GM12875 (cell line): Measurements from ENCODE around the gene KRTAP5-10.

Source experiments
- H3K4me3 ChIP-seq: one replicate; pipeline ENCODE4 v1.5.1; 2011; ENCODE audit warnings: low read depth, low read length, control low read depth
- TF ChIP-seq, protein P1 (sequence below): IDR thresholded peaks from 2 replicates; pipeline ENCODE4 v1.5.1; 2011; ENCODE audit warnings: low read depth, mild to moderate bottlenecking, control low read depth, inconsistent platforms, low read length, moderate library complexity, borderline replicate concordance; ENCODE audit not compliant: insufficient read depth

KRTAP5-10 gene

GRCh38 chr11:71544525-71545214 lies 20.7 kb upstream of the KRTAP5-10 start:
- no peak overlapping the region for H3K4me3 ChIP-seq
- TF ChIP-seq, protein P1, sequence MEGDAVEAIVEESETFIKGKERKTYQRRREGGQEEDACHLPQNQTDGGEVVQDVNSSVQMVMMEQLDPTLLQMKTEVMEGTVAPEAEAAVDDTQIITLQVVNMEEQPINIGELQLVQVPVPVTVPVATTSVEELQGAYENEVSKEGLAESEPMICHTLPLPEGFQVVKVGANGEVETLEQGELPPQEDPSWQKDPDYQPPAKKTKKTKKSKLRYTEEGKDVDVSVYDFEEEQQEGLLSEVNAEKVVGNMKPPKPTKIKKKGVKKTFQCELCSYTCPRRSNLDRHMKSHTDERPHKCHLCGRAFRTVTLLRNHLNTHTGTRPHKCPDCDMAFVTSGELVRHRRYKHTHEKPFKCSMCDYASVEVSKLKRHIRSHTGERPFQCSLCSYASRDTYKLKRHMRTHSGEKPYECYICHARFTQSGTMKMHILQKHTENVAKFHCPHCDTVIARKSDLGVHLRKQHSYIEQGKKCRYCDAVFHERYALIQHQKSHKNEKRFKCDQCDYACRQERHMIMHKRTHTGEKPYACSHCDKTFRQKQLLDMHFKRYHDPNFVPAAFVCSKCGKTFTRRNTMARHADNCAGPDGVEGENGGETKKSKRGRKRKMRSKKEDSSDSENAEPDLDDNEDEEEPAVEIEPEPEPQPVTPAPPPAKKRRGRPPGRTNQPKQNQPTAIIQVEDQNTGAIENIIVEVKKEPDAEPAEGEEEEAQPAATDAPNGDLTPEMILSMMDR: no peak

- TF ChIP-seq, protein P1: no peak
- no peak overlapping the region for H3K4me3 ChIP-seq
Measured at GRCh38 chr11:71545405-71545966, 19.9 kb upstream of the KRTAP5-10 start.

GRCh38 chr11:71548120-71548519 lies 17.2 kb upstream of the KRTAP5-10 start, which contains the start of gene KRTAP5-9:
Gene KRTAP5-9, plus strand, starts transcription at chr11:71548420. Its CDS starts 238 bp downstream, at chr11:71548658.
- H3K4me3 ChIP-seq: no peak within 1 kb of the TSS
- TF ChIP-seq, protein P1: no peak

DNA sequence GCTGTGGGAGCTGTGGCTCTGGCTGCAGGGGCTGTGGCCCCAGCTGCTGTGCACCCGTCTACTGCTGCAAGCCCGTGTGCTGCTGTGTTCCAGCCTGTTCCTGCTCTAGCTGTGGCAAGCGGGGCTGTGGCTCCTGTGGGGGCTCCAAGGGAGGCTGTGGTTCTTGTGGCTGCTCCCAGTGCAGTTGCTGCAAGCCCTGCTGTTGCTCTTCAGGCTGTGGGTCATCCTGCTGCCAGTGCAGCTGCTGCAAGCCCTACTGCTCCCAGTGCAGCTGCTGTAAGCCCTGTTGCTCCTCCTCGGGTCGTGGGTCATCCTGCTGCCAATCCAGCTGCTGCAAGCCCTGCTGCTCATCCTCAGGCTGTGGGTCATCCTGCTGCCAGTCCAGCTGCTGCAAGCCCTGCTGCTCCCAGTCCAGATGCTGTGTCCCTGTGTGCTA lies 16.6 kb upstream of the KRTAP5-10 start:
- H3K4me3 ChIP-seq: no peak overlapping the region
- TF ChIP-seq, protein P1: no peak

DNA sequence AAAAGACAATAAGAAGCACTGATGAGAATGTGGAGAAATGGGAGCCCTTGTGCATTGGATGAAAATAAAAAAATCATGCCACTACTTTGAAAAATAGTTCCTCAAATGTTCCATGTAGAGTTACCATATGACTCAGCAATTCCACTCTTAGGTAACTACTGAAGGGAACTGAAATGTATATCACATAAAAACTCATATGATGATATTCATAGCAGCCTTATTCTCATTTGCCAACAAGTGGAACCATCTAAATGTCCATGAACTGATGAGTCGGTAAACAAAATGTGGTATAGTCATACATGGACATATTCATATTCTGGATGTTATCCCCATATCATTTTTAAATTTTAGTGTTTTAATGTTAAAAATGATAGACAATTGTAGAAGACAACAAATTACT lies 13.7 kb upstream of the KRTAP5-10 start:
- no peak overlapping the region for H3K4me3 ChIP-seq
- TF ChIP-seq, protein P1: no peak

GRCh38 chr11:71554996-71555395 lies 10.4 kb upstream of the KRTAP5-10 start:
- TF ChIP-seq, protein P1: no peak
- H3K4me3 ChIP-seq: no peak overlapping the region

DNA sequence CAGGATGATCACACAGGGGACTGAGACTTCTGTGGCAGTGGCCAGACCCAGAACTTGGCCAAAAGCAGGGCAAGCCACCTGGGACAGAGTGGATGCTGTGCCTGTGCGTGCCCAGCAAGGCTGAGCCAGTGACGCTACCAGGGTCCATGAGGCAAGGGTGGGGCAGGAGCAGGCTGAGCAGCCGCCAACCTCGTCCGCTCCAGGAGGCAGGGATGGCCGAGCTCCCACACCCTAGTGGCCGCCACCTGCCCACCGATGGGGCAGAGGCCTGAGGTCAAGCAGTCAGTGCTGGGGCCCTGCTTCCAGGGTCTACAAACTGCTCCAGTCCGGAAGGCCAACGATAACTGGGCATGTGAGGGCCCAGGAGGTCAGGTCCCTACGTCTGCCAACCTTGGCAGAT lies 9.9 kb upstream of the KRTAP5-10 start:
- TF ChIP-seq, protein P1: no peak

More for the DNA sequence above, 9.9 kb upstream of the KRTAP5-10 start:
- H3K4me3 ChIP-seq: no peak overlapping the region
